ENCODE data around the gene VAMP3.

The VAMP3 gene

GRCh38 chr1:7770997-7771822 is at the start of gene VAMP3:
Gene VAMP3 (plus strand): TSS chr1:7771296. CDS start chr1:7771384, 88 bp downstream.
- peak; percentile 74 to 85 for DNase-seq (ENCODE audit: low read depth in 2 of 2)

- no peak for DNase-seq (ENCODE audit: low read depth in 2 of 2)
These were observed 49.0 kb upstream of the VAMP3 start for GRCh38 chr1:7721940-7722669.

- no peak for DNase-seq (ENCODE audit: low read depth in 2 of 2)
These were observed 48.5 kb upstream of the VAMP3 start for GRCh38 chr1:7722670-7723012.

- no peak for DNase-seq (ENCODE audit: low read depth in 2 of 2)
These were observed 44.5 kb upstream of the VAMP3 start for GRCh38 chr1:7726623-7727022.

GRCh38 chr1:7727809-7728471 is 43.2 kb upstream of the VAMP3 start:
- DNase-seq (ENCODE audit: low read depth in 2 of 2), result no peak

- DNase-seq (ENCODE audit: low read depth in 2 of 2), result no peak
These were observed 41.3 kb upstream of the VAMP3 start for GRCh38 chr1:7729761-7730160.

- no peak for DNase-seq (ENCODE audit: low read depth in 2 of 2)
These were observed 38.8 kb upstream of the VAMP3 start for GRCh38 chr1:7732331-7732730.

GRCh38 chr1:7733276-7733675 is 37.8 kb upstream of the VAMP3 start:
- DNase-seq (ENCODE audit: low read depth in 2 of 2), result no peak

GRCh38 chr1:7738044-7738443 is 33.1 kb upstream of the VAMP3 start:
- DNase-seq (ENCODE audit: low read depth in 2 of 2), result no peak

- no peak for DNase-seq (ENCODE audit: low read depth in 2 of 2)
These were observed 27.8 kb upstream of the VAMP3 start for GRCh38 chr1:7743346-7743745.

- DNase-seq (ENCODE audit: low read depth in 2 of 2), result no peak
These were observed 26.2 kb upstream of the VAMP3 start for GRCh38 chr1:7744882-7745281.

- no peak for DNase-seq (ENCODE audit: low read depth in 2 of 2)
These were observed 25.3 kb upstream of the VAMP3 start for GRCh38 chr1:7745783-7746182.

- no peak for DNase-seq (ENCODE audit: low read depth in 2 of 2)
These were observed 23.5 kb upstream of the VAMP3 start for GRCh38 chr1:7747605-7748004.

- no peak for DNase-seq (ENCODE audit: low read depth in 2 of 2)
These were observed 22.0 kb upstream of the VAMP3 start for GRCh38 chr1:7749126-7749525.

GRCh38 chr1:7751174-7751573 is 19.9 kb upstream of the VAMP3 start:
- no peak for DNase-seq (ENCODE audit: low read depth in 2 of 2)

GRCh38 chr1:7752512-7753417 is 18.3 kb upstream of the VAMP3 start:
- DNase-seq (ENCODE audit: low read depth in 2 of 2), result peak in 1 of 2 donors; percentile 17

GRCh38 chr1:7753641-7754040 is 17.5 kb upstream of the VAMP3 start:
- no peak for DNase-seq (ENCODE audit: low read depth in 2 of 2)

- no peak for DNase-seq (ENCODE audit: low read depth in 2 of 2)
These were observed 16.9 kb upstream of the VAMP3 start for GRCh38 chr1:7754234-7754633.

- DNase-seq (ENCODE audit: low read depth in 2 of 2), result no peak
These were observed 15.6 kb upstream of the VAMP3 start for GRCh38 chr1:7755448-7755847.

GRCh38 chr1:7760245-7760644 is 10.9 kb upstream of the VAMP3 start:
- DNase-seq (ENCODE audit: low read depth in 2 of 2), result no peak

- DNase-seq (ENCODE audit: low read depth in 2 of 2), result no peak
These were observed 10.0 kb upstream of the VAMP3 start for GRCh38 chr1:7761103-7761502.

- DNase-seq (ENCODE audit: low read depth in 2 of 2), result no peak
These were observed 3.9 kb upstream of the VAMP3 start for GRCh38 chr1:7767176-7767575.

Data from stimulated activated CD4-positive, alpha-beta T cell treated with anti-CD3 and anti-CD28 coated beads, Interleukin-15, amount 100 ng/mL, for 48 hours (primary cell).